Measurements from ENCODE around the gene CCDC134. TPM values are rescaled to one million over a fixed set of nuclear protein-coding genes. Genes with fewer than 3 reads are reported as not detected.

CCDC134 gene
- total and polyA plus RNA-seq, 2 of the 8 experiments (the other 6 are each of a cell fraction or from before 2014, with no cell fraction given): 7.7 to 20.0 TPM

DNA sequence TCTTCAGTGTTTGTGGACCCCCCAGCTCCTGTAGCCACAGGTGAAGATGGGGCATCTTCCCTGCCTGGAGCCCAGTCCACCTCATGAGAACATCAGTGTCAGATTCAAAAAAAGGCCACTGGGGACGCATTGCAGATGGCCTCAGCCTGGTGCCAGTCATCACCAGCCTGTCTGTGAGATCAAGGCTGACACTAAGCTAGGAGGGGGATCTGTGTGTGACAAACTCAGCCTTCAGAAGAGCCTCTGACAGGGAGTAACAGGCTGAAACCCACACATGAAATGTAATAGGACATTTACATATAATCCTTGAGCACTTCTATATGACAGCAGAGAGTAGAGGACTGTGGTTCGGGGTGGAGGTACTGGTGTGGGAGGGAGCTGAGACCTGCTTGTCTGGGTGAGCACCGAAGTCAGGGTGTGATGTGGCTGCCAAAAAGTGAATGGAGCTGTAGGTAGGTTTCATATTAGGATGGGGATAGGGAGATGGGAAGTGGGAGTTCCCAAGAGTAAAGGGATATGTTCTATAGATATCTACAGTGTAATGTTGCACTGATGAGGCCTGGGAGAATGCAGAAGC is 20.5 kb upstream of the CCDC134 start:
- WGBS, 2 experiments (ENCODE audit: extremely low coverage in 1 of 2, insufficient coverage in 1 of 2, insufficient read length in 1 of 2, insufficient replicate concordance in 2 of 2, low coverage in 1 of 2, low lambda C conversion rate in 2 of 2, missing lambda C conversion rate in 1 of 2): 61% methylated on average over 3 of the region's 3 CpGs; no CpG with 5 or more reads in 1 of the 2 experiments
- Histone ChIP-seq H3K56ac (replicated peaks; ENCODE audit: insufficient read length, low read depth, low read length) (no peak overlapping the region), H4K20me1 (replicated peaks in 1 of 2; ENCODE audit: control insufficient read depth in 1 of 2, insufficient read depth in 2 of 2, low read length in 2 of 2) (no peaks in the 10 kb centered on the region), H2BK15ac (ENCODE audit: low read length) (no peak overlapping the region), H3K79me2 (ENCODE audit: control insufficient read depth in 1 of 2, insufficient read depth in 2 of 2, low read length in 2 of 2) (no peaks in the 10 kb centered on the region), H2AFZ (ENCODE audit: low read length) (no peak overlapping the region), H3K18ac (ENCODE audit: extremely low read depth, low read length) (no peak overlapping the region), H2BK120ac (replicated peaks; ENCODE audit: low read depth, low read length) (no peak overlapping the region), H3K9ac (replicated peaks in 1 of 4; ENCODE audit: extremely low read depth in 1 of 4, low read depth in 3 of 4, low read length in 3 of 4) (no peak overlapping the region), H3K23me2 (ENCODE audit: low read depth, low read length) (no peaks in the 10 kb centered on the region), H3K14ac (ENCODE audit: insufficient read length) (no peak overlapping the region), H3K4me3 (ENCODE audit: extremely low read depth in 1 of 4, insufficient read depth in 2 of 4, low read depth in 3 of 4, low read length in 4 of 4) (no peak overlapping the region), H3K4me2 (ENCODE audit: insufficient read depth in 1 of 2, low read depth in 2 of 2, low read length in 2 of 2) (no peak overlapping the region), H3K27ac (ENCODE audit: low read depth, low read length) (no peak overlapping the region), H4K91ac (replicated peaks; ENCODE audit: insufficient read length, low read length) (no peak overlapping the region), H3K79me1 (ENCODE audit: low read depth, low read length) (no peaks in the 10 kb centered on the region), H3K9me3 (ENCODE audit: insufficient read depth in 2 of 2, low read depth in 1 of 2, low read length in 1 of 2) (no peaks in the 10 kb centered on the region), H3K4ac (replicated peaks; ENCODE audit: insufficient read length, low read depth, low read length) (no peak overlapping the region), H3K27me3 (replicated peaks in 1 of 4; ENCODE audit: control insufficient read depth in 3 of 4, extremely low read depth in 1 of 4, insufficient read depth in 3 of 4, low read length in 3 of 4) (no peaks in the 10 kb centered on the region; a peak in 2 of 7 replicates), H2BK5ac (ENCODE audit: low read depth, low read length) (no peak overlapping the region), H3K23ac (ENCODE audit: insufficient read length) (no peak overlapping the region), H3K36me3 (ENCODE audit: control insufficient read depth in 2 of 4, insufficient read depth in 4 of 4, low read length in 3 of 4) (no peaks in the 10 kb centered on the region), H2BK20ac (ENCODE audit: low read length) (no peak overlapping the region), H2AK5ac (ENCODE audit: low read depth, low read length) (no peak overlapping the region), H4K8ac (ENCODE audit: extremely low read depth, insufficient read depth, low read length) (no peak overlapping the region), H2BK12ac (ENCODE audit: low read depth, low read length) (no peak overlapping the region), H3K4me1 (replicated peaks in 1 of 4; ENCODE audit: control insufficient read depth in 3 of 4, insufficient read depth in 4 of 4, low read length in 3 of 4) (no peaks in the 10 kb centered on the region; a peak in 1 of 7 replicates), H4K5ac (ENCODE audit: insufficient read length, low read depth, low read length) (no peak overlapping the region)
- no peak for DNase-seq (ENCODE audit: low read depth in 1 of 2, low spot score in 2 of 2)
- CTCF ChIA-PET (ENCODE audit: partially characterized antibody): interaction anchor here (1.0 to 4.8 kb wide), 8 partner anchors 10 to 83 kb away, joined by 3 to 21 read pairs (median 6); no protein-coding TSS in a partner anchor
- POLR2A ChIA-PET (ENCODE audit: partially characterized antibody): interaction anchor here (0.6 to 5.8 kb wide), 3 partner anchors 10 to 25 kb away, joined by 3 to 30 read pairs (median 3); partner anchors contain the start of gene CCDC134
- FAIRE-seq: no peak
- TF ChIP-seq ASH2L (IDR thresholded peaks at IDR 0.05; ENCODE audit: low read length) (no peak), ZNF274 (IDR thresholded peaks at IDR 0.05; ENCODE audit: borderline replicate concordance, extremely low read depth, low read length) (no peak), RFX5 (IDR thresholded peaks at IDR 0.05; ENCODE audit: borderline replicate concordance, low read depth, low read length) (no peak), POLR2A (IDR thresholded peaks at IDR 0.05; ENCODE audit: control extremely low read depth in 1 of 2, low read depth in 2 of 2, low read length in 2 of 2) (no peak), KDM5A (IDR thresholded peaks at IDR 0.05; ENCODE audit: low read length) (no peak), KDM1A (IDR thresholded peaks at IDR 0.05; ENCODE audit: borderline replicate concordance, low read length) (no peak), SP1 (IDR thresholded peaks at IDR 0.05; ENCODE audit: low read depth, low read length) (no peak), SUZ12 (IDR thresholded peaks at IDR 0.05; ENCODE audit: low read length) (no peak), CBX5 (IDR thresholded peaks at IDR 0.05; ENCODE audit: low read depth, low read length) (no peak)

Measured in H1 (cell line).